SU-DHL-6 (cell line): ENCODE measurements around the gene TRAPPC8.

ENCODE experiments used
- H2AFZ ChIP-seq: fragments of 200-600 bp; sonication (generic); 2 replicates; pipeline ENCODE4 v1.6.1; 2014; ENCODE audit warnings: low read depth, mild to moderate bottlenecking, moderate library complexity, mixed read lengths, antibody characterized with exemption, low read length; ENCODE audit not compliant: severe bottlenecking
- H3F3A ChIP-seq: fragments of 200-600 bp; shearing (Covaris generic); 2 replicates; pipeline ENCODE4 v1.6.0; 2016; ENCODE audit warnings: antibody characterized with exemption, mild to moderate bottlenecking; ENCODE audit not compliant: insufficient read depth
- H3K27ac ChIP-seq: fragments of 200-600 bp; sonication (generic); 2 replicates; pipeline ENCODE4 v1.5.1; 2016; ENCODE audit warnings: low read depth, mild to moderate bottlenecking, low read length, moderate library complexity, mixed read lengths
- H3K27me3 ChIP-seq: fragments of 200-600 bp; sonication (generic), shearing (Covaris generic); 2 replicates; pipeline ENCODE4 v1.6.0; 2014; ENCODE audit warnings: mild to moderate bottlenecking, low read length
- H3K36me3 ChIP-seq: fragments of 200-600 bp; sonication (generic); 2 replicates; pipeline ENCODE4 v1.6.1; 2014; ENCODE audit warnings: mild to moderate bottlenecking, low read length, mixed read lengths
- H3K4me2 ChIP-seq: fragments of 300-600, 200-600 bp; shearing (Covaris generic), sonication (generic); 2 replicates; pipeline ENCODE4 v1.6.0; 2014; ENCODE audit warnings: low read length, low read depth, mild to moderate bottlenecking; ENCODE audit not compliant: poor library complexity, severe bottlenecking
- H3K4me3 ChIP-seq: fragments of 200-600 bp; sonication (generic); 2 replicates; pipeline ENCODE4 v1.5.1; 2014; ENCODE audit warnings: antibody characterized with exemption, low read length, mild to moderate bottlenecking, mixed read lengths; ENCODE audit not compliant: insufficient read depth, poor library complexity, severe bottlenecking
- H3K79me2 ChIP-seq: fragments of 200-600 bp; sonication (generic); 2 replicates; pipeline ENCODE4 v1.6.1; 2014; ENCODE audit warnings: mild to moderate bottlenecking, low read length, moderate library complexity; ENCODE audit not compliant: insufficient read depth
- H3K9ac ChIP-seq: fragments of 200-600 bp; sonication (generic); 2 replicates; pipeline ENCODE4 v1.7.0; 2014; ENCODE audit warnings: mild to moderate bottlenecking, low read length
- H3K9me2 ChIP-seq: fragments of 200-600 bp; sonication (generic); replicated peaks from 2 replicates; pipeline ENCODE4 v1.6.1; 2014; ENCODE audit warnings: low read length; ENCODE audit not compliant: insufficient read depth
- H3K9me3 ChIP-seq: fragments of 200-600 bp; sonication (generic); 2 replicates; pipeline ENCODE4 v1.6.1; 2014; ENCODE audit warnings: low read length, mixed read lengths; ENCODE audit not compliant: insufficient read depth
- H4K20me1 ChIP-seq: fragments of 200-600 bp; sonication (generic); 2 replicates; pipeline ENCODE4 v1.6.1; 2014; ENCODE audit warnings: low read depth, mild to moderate bottlenecking, antibody characterized with exemption, low read length, moderate library complexity, mixed read lengths
- EZH2phosphoT487 ChIP-seq: fragments of 200-600 bp; sonication (generic), shearing (Covaris generic); conservative IDR thresholded peaks from 2 replicates; pipeline ENCODE4 v1.6.1; 2018; ENCODE audit warnings: mild to moderate bottlenecking, antibody characterized with exemption, low read length, moderate library complexity, mixed read lengths
- TF ChIP-seq, protein P1 (sequence below): fragments of 200-600 bp; sonication (generic); IDR thresholded peaks from one replicate; pipeline ENCODE4 v1.5.1; 2017; ENCODE audit warnings: antibody characterized with exemption, mild to moderate bottlenecking, low read length, moderate library complexity; ENCODE audit not compliant: insufficient read depth, poor library complexity, severe bottlenecking

Gene TRAPPC8

DNA sequence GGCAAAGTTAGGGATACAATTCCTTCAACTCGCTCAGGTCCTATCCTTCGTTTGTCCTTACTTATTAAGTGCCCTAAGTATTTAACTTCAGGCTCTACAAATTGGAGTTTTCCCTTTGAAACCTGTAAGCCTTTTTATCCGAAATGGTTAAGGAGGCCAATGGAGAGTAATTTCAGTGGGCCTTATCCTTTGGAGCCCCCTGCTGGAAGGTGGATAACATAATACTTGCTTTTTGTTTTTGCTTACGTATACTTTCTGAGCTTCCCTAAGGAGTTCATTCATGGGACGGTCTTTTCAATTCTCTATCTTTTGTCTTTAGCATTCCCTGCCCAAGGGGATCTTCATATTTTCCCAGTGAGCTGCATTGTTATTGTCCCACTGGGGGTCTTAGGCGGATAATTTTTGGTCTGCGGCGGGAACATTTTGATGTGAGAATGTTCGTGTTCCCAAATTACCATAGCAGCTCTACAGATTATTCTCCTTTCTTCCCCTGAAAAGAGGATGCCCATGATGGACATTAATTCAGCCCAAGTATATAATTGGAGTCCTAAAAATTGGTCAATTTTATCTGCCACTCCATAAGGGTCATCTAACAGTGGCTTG, 34.4 kb upstream of the TRAPPC8 start:
- H4K20me1 ChIP-seq = no peaks in the 10 kb centered on the region
- no peak overlapping the region for H2AFZ ChIP-seq
- H3K9me2 ChIP-seq = no peaks in the 10 kb centered on the region
- no peak overlapping the region for H3K4me3 ChIP-seq
- H3K79me2 ChIP-seq = no peaks in the 10 kb centered on the region
- no peak overlapping the region for H3K4me2 ChIP-seq
- H3K36me3 ChIP-seq = no peaks in the 10 kb centered on the region
- no peaks in the 10 kb centered on the region for H3K27me3 ChIP-seq
- peaks cover 22% of the 10 kb centered on the region for H3K9me3 ChIP-seq
- no peak overlapping the region for H3K9ac ChIP-seq
- TF ChIP-seq EZH2phosphoT487 = no peak
- TF ChIP-seq, protein P1, sequence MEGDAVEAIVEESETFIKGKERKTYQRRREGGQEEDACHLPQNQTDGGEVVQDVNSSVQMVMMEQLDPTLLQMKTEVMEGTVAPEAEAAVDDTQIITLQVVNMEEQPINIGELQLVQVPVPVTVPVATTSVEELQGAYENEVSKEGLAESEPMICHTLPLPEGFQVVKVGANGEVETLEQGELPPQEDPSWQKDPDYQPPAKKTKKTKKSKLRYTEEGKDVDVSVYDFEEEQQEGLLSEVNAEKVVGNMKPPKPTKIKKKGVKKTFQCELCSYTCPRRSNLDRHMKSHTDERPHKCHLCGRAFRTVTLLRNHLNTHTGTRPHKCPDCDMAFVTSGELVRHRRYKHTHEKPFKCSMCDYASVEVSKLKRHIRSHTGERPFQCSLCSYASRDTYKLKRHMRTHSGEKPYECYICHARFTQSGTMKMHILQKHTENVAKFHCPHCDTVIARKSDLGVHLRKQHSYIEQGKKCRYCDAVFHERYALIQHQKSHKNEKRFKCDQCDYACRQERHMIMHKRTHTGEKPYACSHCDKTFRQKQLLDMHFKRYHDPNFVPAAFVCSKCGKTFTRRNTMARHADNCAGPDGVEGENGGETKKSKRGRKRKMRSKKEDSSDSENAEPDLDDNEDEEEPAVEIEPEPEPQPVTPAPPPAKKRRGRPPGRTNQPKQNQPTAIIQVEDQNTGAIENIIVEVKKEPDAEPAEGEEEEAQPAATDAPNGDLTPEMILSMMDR = peak; percentile 80
- H3K27ac ChIP-seq = no peak overlapping the region
- no peaks in the 10 kb centered on the region for H3F3A ChIP-seq

DNA sequence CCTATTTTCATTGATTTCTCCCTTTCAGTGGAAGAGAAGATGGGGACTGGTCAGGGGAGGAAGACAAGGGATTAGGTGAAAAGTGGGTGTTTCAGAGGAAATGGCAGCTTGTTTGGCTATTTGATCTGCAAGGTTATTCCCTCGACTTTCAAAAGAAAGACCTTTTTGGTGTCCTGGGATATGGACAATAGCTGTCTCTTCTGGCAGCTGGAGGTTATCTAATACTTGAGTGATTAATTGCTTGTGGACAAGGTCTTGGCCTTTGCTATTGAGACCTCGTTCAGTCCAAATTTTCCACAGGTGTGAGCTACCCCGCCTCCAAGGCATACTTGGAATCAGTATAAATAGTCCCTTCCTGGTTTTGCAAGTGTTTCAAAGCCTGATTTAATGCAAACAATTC, 33.3 kb upstream of the TRAPPC8 start:
- TF ChIP-seq EZH2phosphoT487 = no peak
- TF ChIP-seq, protein P1 = no peak
- no peaks in the 10 kb centered on the region for H4K20me1 ChIP-seq
- H3K4me2 ChIP-seq = no peak overlapping the region
- H3K9ac ChIP-seq = no peak overlapping the region
- no peaks in the 10 kb centered on the region for H3F3A ChIP-seq
- H2AFZ ChIP-seq = no peak overlapping the region
- H3K27me3 ChIP-seq = no peaks in the 10 kb centered on the region
- H3K9me3 ChIP-seq = peaks cover 22% of the 10 kb centered on the region
- no peaks in the 10 kb centered on the region for H3K9me2 ChIP-seq
- H3K27ac ChIP-seq = no peak overlapping the region
- no peak overlapping the region for H3K4me3 ChIP-seq
- no peaks in the 10 kb centered on the region for H3K36me3 ChIP-seq
- no peaks in the 10 kb centered on the region for H3K79me2 ChIP-seq

DNA sequence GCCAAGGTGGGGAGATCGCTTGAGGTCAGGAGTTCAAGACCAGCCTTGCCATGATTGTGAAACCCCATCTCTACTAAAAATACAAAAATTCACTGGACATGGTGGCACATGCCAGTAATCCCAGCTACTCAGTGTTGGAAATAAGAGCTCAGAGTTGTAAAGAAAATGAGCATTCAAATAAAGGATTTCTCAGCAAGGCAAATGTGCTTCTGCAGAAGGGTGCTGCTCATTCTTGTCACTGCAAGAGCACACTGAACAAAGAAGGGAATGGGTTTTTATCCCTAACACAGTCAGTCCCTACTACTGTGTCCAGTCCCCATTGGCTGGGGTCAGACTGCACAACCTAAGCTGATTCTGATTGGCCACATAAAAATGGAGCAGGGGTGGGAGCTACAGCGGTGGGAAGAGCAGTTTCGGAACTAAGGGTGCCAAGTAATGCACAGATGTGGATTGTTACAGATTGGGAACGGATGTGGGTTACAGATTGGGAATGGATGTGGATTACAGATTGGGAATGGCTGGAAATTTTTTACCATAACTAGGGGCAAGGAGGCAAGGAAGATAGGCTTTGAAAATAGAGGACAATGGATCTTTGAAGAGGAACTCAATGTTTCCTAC, 31.1 kb upstream of the TRAPPC8 start:
- no peaks in the 10 kb centered on the region for H3K9me2 ChIP-seq
- H2AFZ ChIP-seq = no peak overlapping the region
- no peaks in the 10 kb centered on the region for H3K79me2 ChIP-seq
- H3K4me3 ChIP-seq = no peak overlapping the region
- no peaks in the 10 kb centered on the region for H3F3A ChIP-seq
- H3K9me3 ChIP-seq = peaks cover 22% of the 10 kb centered on the region
- no peaks in the 10 kb centered on the region for H4K20me1 ChIP-seq
- H3K27ac ChIP-seq = no peak overlapping the region
- TF ChIP-seq, protein P1 = no peak
- no peak for TF ChIP-seq EZH2phosphoT487
- no peaks in the 10 kb centered on the region for H3K36me3 ChIP-seq
- H3K4me2 ChIP-seq = no peak overlapping the region
- no peak overlapping the region for H3K9ac ChIP-seq
- no peaks in the 10 kb centered on the region for H3K27me3 ChIP-seq
